ENCODE data around the gene B4GALT6. TPM values are rescaled to one million over a fixed set of nuclear protein-coding genes. Genes with fewer than 3 reads are reported as not detected.
A peak's percentile ranks its signal among the peaks of the same experiment; 100 is the strongest.

Gene B4GALT6
- total and polyA plus RNA-seq, 2 of the 13 experiments (the other 11 are each of a cell fraction or from before 2014, with no cell fraction given), result 1.9 to 3.3 TPM

GRCh38 chr18:31686572-31686971 is 2.2 kb upstream of the B4GALT6 start:
- intact Hi-C loops (cut with micrococcal nuclease; ENCODE audit: unreplicated experiment) (loop anchor here (10.0 kb wide), 1 partner anchor 92 kb away; the partner anchor contains the start of gene TTR), in situ Hi-C loops (cut with HindIII; ENCODE audit: extremely low pct_ligation_motif_present, low pct_unique_long_range_greater_than_20kb) (no loop called here)
- peaks cover 33% of the 10 kb centered on the region for H3K4me1 ChIP-seq (ENCODE audit: insufficient read depth, low read length)
- FAIRE-seq (no peak), DNase-seq (ENCODE audit: low spot score) (no peak), ATAC-seq (no peak)
- no peak overlapping the region for H3K27ac ChIP-seq (ENCODE audit: extremely low read length, insufficient read depth, low read length)
- H3K9ac ChIP-seq (ENCODE audit: insufficient read depth, low read depth, low read length), result no peak overlapping the region
- CTCF ChIA-PET (ENCODE audit: low intra/inter-chr PET ratio, low total read pairs), result no interaction called here
- no peaks in the 10 kb centered on the region for H3K79me2 ChIP-seq (ENCODE audit: insufficient read depth, low read length)
- peak; percentile 90 to 93 for TF ChIP-seq MAFK (conservative IDR thresholded peaks at IDR 0.05 in 1 of 2, IDR thresholded peaks at IDR 0.05 in 1 of 2; ENCODE audit: low read length in 2 of 2)
- TF ChIP-seq FOXA3 (CRISPR knock-in tag; IDR thresholded peaks at IDR 0.05), result peak; percentile 24; the same call in 1 of the 2 replicates
- peak; percentile 89 for TF ChIP-seq MAFF (IDR thresholded peaks at IDR 0.05; ENCODE audit: low read depth, low read length)
- no peak for TF ChIP-seq MTERF4 (CRISPR knock-in tag; IDR thresholded peaks at IDR 0.05)
- TF ChIP-seq FOXA1 (IDR thresholded peaks at IDR 0.05), result no peak
- TF ChIP-seq FOXA1 (CRISPR knock-in tag; IDR thresholded peaks at IDR 0.05), result peak; percentile 35; the same call in 1 of the 2 replicates
- TF ChIP-seq GFI1 (CRISPR knock-in tag; IDR thresholded peaks at IDR 0.05; ENCODE audit: borderline replicate concordance), result 0 out of 2 replicates have a peak, but pooled peaks have one; percentile 33
- H3K27me3 ChIP-seq (ENCODE audit: control insufficient read depth in 1 of 2, insufficient read depth in 2 of 2, low read length in 2 of 2), result 0 out of 5 replicates have a peak, but pooled peaks cover 1 to 3% of the 10 kb centered on the region in 2 experiments
- H3K36me3 ChIP-seq (replicated peaks in 1 of 2; ENCODE audit: control insufficient read depth in 1 of 2, insufficient read depth in 2 of 2, low read length in 2 of 2), result no peaks in the 10 kb centered on the region
- no peak overlapping the region for H3K4me2 ChIP-seq (ENCODE audit: low read depth, low read length)
- no TSS peak for BruUV-seq (replicated peaks)
- no peak overlapping the region for H3K4me3 ChIP-seq (replicated peaks in 1 of 3; ENCODE audit: insufficient read depth in 1 of 3, low read depth in 2 of 3, low read length in 3 of 3)
- H2AFZ ChIP-seq (ENCODE audit: low read length), result no peak overlapping the region
- POLR2A ChIA-PET, result no interaction called here
- no peaks in the 10 kb centered on the region for H3K9me3 ChIP-seq (ENCODE audit: low read length)
- H4K20me1 ChIP-seq (ENCODE audit: insufficient read depth, low read length), result no peaks in the 10 kb centered on the region

Measured in HepG2 (cell line).